H1 (cell line): ENCODE measurements around the gene SH3BP2. TPM values are rescaled to one million over a fixed set of nuclear protein-coding genes. Genes with fewer than 3 reads are reported as not detected.

Source experiments
- CTCF ChIA-PET: fragments of 300-600 bp; sonication (Branson Sonifier 250); formaldehyde crosslinking; loops from one replicate; lab custom pipeline; 2021; ENCODE audit not compliant: partially characterized antibody; lab: Charles Lee
- POLR2A ChIA-PET: fragments of 300-600 bp; sonication (Branson Sonifier 250); formaldehyde crosslinking; loops from one replicate; lab custom pipeline; 2021; ENCODE audit warnings: inconsistent platforms; ENCODE audit not compliant: partially characterized antibody; lab: Charles Lee
- DNase-seq, 2 experiments: peaks; one replicate each; pipeline versions ENCODE4 v3.0.0 to v3.0.0-alpha.2; 2010 to 2022; ENCODE audit warnings: low spot score in 2 of 2, low read depth in 1 of 2, mixed read lengths in 1 of 2
- FAIRE-seq: peaks from 2 replicates; lab custom pipeline; 2011; peaks lifted over from hg19 to GRCh38; lab: Jason Lieb, UNC
- H2AFZ ChIP-seq: 2 replicates; pipeline ENCODE4 v1.8.1; 2012; ENCODE audit warnings: low read length, inconsistent platforms
- H2AK5ac ChIP-seq: 2 replicates; pipeline ENCODE4 v1.6.1; 2013; ENCODE audit warnings: low read depth, low read length
- H2BK120ac ChIP-seq: replicated peaks from 2 replicates; pipeline ENCODE3; 2013; ENCODE audit warnings: low read depth, low read length, inconsistent platforms
- H2BK12ac ChIP-seq: 2 replicates; pipeline ENCODE4 v1.6.1; 2013; ENCODE audit warnings: low read depth, low read length
- H2BK15ac ChIP-seq: 2 replicates; pipeline ENCODE4 v1.6.1; 2013; ENCODE audit warnings: low read length
- H2BK20ac ChIP-seq: 2 replicates; pipeline ENCODE4 v1.6.1; 2013; ENCODE audit warnings: low read length
- H2BK5ac ChIP-seq: 2 replicates; pipeline ENCODE4 v1.6.1; 2013; ENCODE audit warnings: low read depth, low read length
- H3K14ac ChIP-seq: 2 replicates; pipeline ENCODE4 v1.6.1; 2013; ENCODE audit warnings: inconsistent platforms; ENCODE audit not compliant: insufficient read length
- H3K18ac ChIP-seq: 2 replicates; pipeline ENCODE4 v1.6.1; 2013; ENCODE audit warnings: low read length; ENCODE audit errors: extremely low read depth
- H3K23ac ChIP-seq: 2 replicates; pipeline ENCODE4 v1.6.1; 2013; ENCODE audit warnings: inconsistent platforms; ENCODE audit not compliant: insufficient read length
- H3K23me2 ChIP-seq: 2 replicates; pipeline ENCODE4 v1.6.1; 2013; ENCODE audit warnings: low read depth, low read length
- H3K27ac ChIP-seq: 2 replicates; pipeline ENCODE4 v1.6.1; 2011; ENCODE audit warnings: low read depth, low read length, inconsistent platforms
- H3K27me3 ChIP-seq, 4 experiments: replicated peaks in 1 of 4; 1 replicate in 1 of 4; 2 replicates in 3 of 4; pipeline versions ENCODE4 v1.6.1 to v1.8.1; 2011 to 2013; ENCODE audit warnings: low read length in 3 of 4, mild to moderate bottlenecking in 3 of 4, inconsistent platforms in 2 of 4, mixed read lengths in 2 of 4, moderate library complexity in 1 of 4; ENCODE audit not compliant: control insufficient read depth in 3 of 4, insufficient read depth in 3 of 4; ENCODE audit errors: extremely low read depth in 1 of 4
- H3K36me3 ChIP-seq, 4 experiments: 2 replicates each; pipeline versions ENCODE4 v1.6.1 to v1.8.1; 2011 to 2013; ENCODE audit warnings: mild to moderate bottlenecking in 4 of 4, low read length in 3 of 4, moderate library complexity in 2 of 4, control low read depth in 1 of 4, inconsistent platforms in 1 of 4; ENCODE audit not compliant: insufficient read depth in 4 of 4, control insufficient read depth in 2 of 4
- H3K4ac ChIP-seq: replicated peaks from 2 replicates; pipeline ENCODE3; 2013; ENCODE audit warnings: low read length, low read depth, mixed read lengths, inconsistent platforms; ENCODE audit not compliant: insufficient read length
- H3K4me1 ChIP-seq, 4 experiments: replicated peaks in 1 of 4; 1 replicate in 1 of 4; 2 replicates in 3 of 4; pipeline versions ENCODE4 v1.6.1 to v1.8.1; 2011 to 2013; ENCODE audit warnings: low read length in 3 of 4, inconsistent platforms in 2 of 4, mixed read lengths in 1 of 4; ENCODE audit not compliant: insufficient read depth in 4 of 4, control insufficient read depth in 3 of 4
- H3K4me2 ChIP-seq, 2 experiments: 2 replicates each; pipeline versions ENCODE4 v1.6.1 to v1.8.1; 2011 to 2013; ENCODE audit warnings: low read depth in 2 of 2, low read length in 2 of 2, control low read depth in 1 of 2, inconsistent platforms in 1 of 2, mild to moderate bottlenecking in 1 of 2; ENCODE audit not compliant: insufficient read depth in 1 of 2
- H3K4me3 ChIP-seq, 4 experiments: fragments of 200-600, 300-600 bp in 1 of 4; sonication (generic), shearing (Covaris generic), sonication (Bioruptor Twin) in 1 of 4; 2 replicates each; pipeline versions ENCODE4 v1.5.1 to v1.8.1; 2011 to 2016; ENCODE audit warnings: low read length in 4 of 4, low read depth in 3 of 4, control low read depth in 2 of 4, inconsistent platforms in 2 of 4, mild to moderate bottlenecking in 2 of 4, mixed read lengths in 1 of 4, moderate library complexity in 1 of 4; ENCODE audit not compliant: insufficient read depth in 2 of 4; ENCODE audit errors: extremely low read depth in 1 of 4
- H3K56ac ChIP-seq: replicated peaks from 2 replicates; pipeline ENCODE3; 2013; ENCODE audit warnings: low read depth, mild to moderate bottlenecking, mixed read lengths, low read length, inconsistent platforms; ENCODE audit not compliant: insufficient read length
- H3K79me1 ChIP-seq: 2 replicates; pipeline ENCODE4 v1.6.1; 2013; ENCODE audit warnings: low read depth, low read length, control low read depth
- H3K79me2 ChIP-seq, 2 experiments: 2 replicates each; pipeline versions ENCODE4 v1.6.1 to v1.8.1; 2012 to 2013; ENCODE audit warnings: low read length in 2 of 2, mild to moderate bottlenecking in 2 of 2, inconsistent platforms in 1 of 2; ENCODE audit not compliant: insufficient read depth in 2 of 2, control insufficient read depth in 1 of 2
- H3K9ac ChIP-seq, 4 experiments: replicated peaks in 1 of 4; 1 replicate in 1 of 4; 2 replicates in 3 of 4; pipeline versions ENCODE4 v1.6.1 to v1.8.1; 2011 to 2013; ENCODE audit warnings: low read depth in 3 of 4, low read length in 3 of 4, control low read depth in 2 of 4, mild to moderate bottlenecking in 2 of 4, moderate library complexity in 2 of 4, inconsistent platforms in 1 of 4; ENCODE audit errors: extremely low read depth in 1 of 4
- H3K9me3 ChIP-seq, 2 experiments: 2 replicates each; pipeline versions ENCODE4 v1.6.1 to v1.8.1; 2012 to 2013; ENCODE audit warnings: mild to moderate bottlenecking in 2 of 2, moderate library complexity in 2 of 2, control low read depth in 1 of 2, inconsistent platforms in 1 of 2, low read depth in 1 of 2, low read length in 1 of 2, mixed read lengths in 1 of 2; ENCODE audit not compliant: insufficient read depth in 2 of 2
- H4K20me1 ChIP-seq, 2 experiments: replicated peaks in 1 of 2; 2 replicates each; pipeline versions ENCODE3 to v1.8.1; 2011 to 2013; ENCODE audit warnings: inconsistent platforms in 2 of 2, low read length in 2 of 2, mild to moderate bottlenecking in 1 of 2; ENCODE audit not compliant: insufficient read depth in 2 of 2, control insufficient read depth in 1 of 2
- H4K5ac ChIP-seq: 2 replicates; pipeline ENCODE4 v1.6.1; 2013; ENCODE audit warnings: low read length, low read depth, mixed read lengths, inconsistent platforms; ENCODE audit not compliant: insufficient read length
- H4K8ac ChIP-seq: 2 replicates; pipeline ENCODE4 v1.8.0; 2013; ENCODE audit warnings: mild to moderate bottlenecking, moderate library complexity, low read length, inconsistent platforms; ENCODE audit not compliant: insufficient read depth; ENCODE audit errors: extremely low read depth
- H4K91ac ChIP-seq: replicated peaks from 2 replicates; pipeline ENCODE3; 2013; ENCODE audit warnings: low read length, mixed read lengths, inconsistent platforms; ENCODE audit not compliant: insufficient read length
- ATF3 ChIP-seq: IDR thresholded peaks from 2 replicates; pipeline ENCODE4 v1.6.1; 2011; ENCODE audit warnings: low read depth, mild to moderate bottlenecking, low read length; ENCODE audit not compliant: insufficient read depth
- CBX8 ChIP-seq: fragments of 300-800, 300-1000 bp; sonication (generic); IDR thresholded peaks from 2 replicates; pipeline ENCODE4 v1.7.1; 2016; ENCODE audit warnings: low read depth, low read length, borderline replicate concordance
- CREB1 ChIP-seq: IDR thresholded peaks from 2 replicates; pipeline ENCODE4 v1.6.1; 2012; ENCODE audit warnings: inconsistent platforms
- HDAC2 ChIP-seq, 2 experiments: fragments of 300-600 bp in 1 of 2; sonication (generic) in 1 of 2; IDR thresholded peaks; 2 replicates each; pipeline ENCODE4 v1.6.1; 2011 to 2012; ENCODE audit warnings: low read depth in 2 of 2, low read length in 2 of 2, mild to moderate bottlenecking in 2 of 2, moderate library complexity in 2 of 2, borderline replicate concordance in 1 of 2, inconsistent platforms in 1 of 2
- JUND ChIP-seq: IDR thresholded peaks from 2 replicates; pipeline ENCODE4 v1.6.1; 2011; ENCODE audit warnings: mild to moderate bottlenecking, improper control_type of control experiment, low read length
- KDM5A ChIP-seq: fragments of 200-600 bp; IDR thresholded peaks from 2 replicates; pipeline ENCODE4 v1.7.1; 2012; ENCODE audit warnings: mild to moderate bottlenecking, low read length, inconsistent platforms, mixed read lengths
- RXRA ChIP-seq: IDR thresholded peaks from 2 replicates; pipeline ENCODE4 v1.6.1; 2011; ENCODE audit warnings: low read depth, mild to moderate bottlenecking, low read length, moderate library complexity; ENCODE audit not compliant: insufficient read depth
- SIN3A ChIP-seq, 2 experiments: IDR thresholded peaks in 1 of 2; conservative IDR thresholded peaks in 1 of 2; 2 replicates each; pipeline ENCODE4 v1.6.1; 2011 to 2012; ENCODE audit warnings: low read length in 2 of 2, improper control_type of control experiment in 1 of 2, low read depth in 1 of 2, mild to moderate bottlenecking in 1 of 2
- SUZ12 ChIP-seq: fragments of 200-600 bp; sonication (generic); IDR thresholded peaks from 2 replicates; pipeline ENCODE4 v1.6.1; 2012; ENCODE audit warnings: mild to moderate bottlenecking, inconsistent platforms, low read length, moderate library complexity, mixed read lengths
- TAF1 ChIP-seq: IDR thresholded peaks from 2 replicates; pipeline ENCODE4 v1.6.1; 2011; ENCODE audit warnings: mild to moderate bottlenecking, low read depth, low read length
- WGBS, 2 experiments: shearing (Covaris generic) in 1 of 2; methylation state at CpG; one replicate each; pipeline versions ENCODE4 v1.1.6 to v1.1.7; 2013 to 2015; ENCODE audit warnings: low lambda C conversion rate in 2 of 2, mixed read lengths in 2 of 2, inconsistent platforms in 1 of 2, low coverage in 1 of 2, missing lambda C conversion rate in 1 of 2; ENCODE audit not compliant: insufficient replicate concordance in 2 of 2, insufficient coverage in 1 of 2, insufficient read length in 1 of 2; ENCODE audit errors: extremely low coverage in 1 of 2, missing lambda C conversion rate in 1 of 2; 5-methylcytosine and 5-hydroxymethylcytosine counted together
- polyA plus RNA-seq, 7 experiments: library from polyadenylated mRNA; depleted of rRNA in 3 of 7; stranded (reverse) in 5 of 7; unstranded in 2 of 7; fragments of >200 nt in 5 of 7; fragments of 200-250 nt in 2 of 7; gene quantifications; 1 replicate in 5 of 7; 2 replicates in 1 of 7; 4 replicates in 1 of 7; pipeline versions ENCODE4 v1.2.1 to v1.2.3, GENCODE V29; 2011 to 2013; ENCODE audit warnings: missing spikeins in 2 of 7, mixed read lengths in 2 of 7
- total RNA-seq: library from RNA; stranded (reverse); fragmentation: NEBNext Ultra II Directional; extraction: Animal tissue kit (Norgen Biotek cat#: 25700); gene quantifications from 2 replicates; pipeline ENCODE4 v1.2.1, GENCODE V29; 2021
- TF ChIP-seq, protein P1 (sequence below): IDR thresholded peaks from 2 replicates; pipeline ENCODE4 v1.6.1; 2012; ENCODE audit warnings: inconsistent platforms

Gene SH3BP2
- total and polyA plus RNA-seq, 2 of the 8 experiments (the other 6 are each of a cell fraction or from before 2014, with no cell fraction given), result 27.4 to 31.4 TPM

- CTCF ChIA-PET, result interaction anchor here (0.6 to 1.2 kb wide), 3 partner anchors 19 to 97 kb away, joined by 3 read pairs; no protein-coding TSS in a partner anchor
- Histone ChIP-seq H3K79me1 (peaks cover 6% of the 10 kb centered on the region; the same call in 1 of the 2 replicates), H3K4me3 (no peak overlapping the region), H4K5ac (no peak overlapping the region), H3K27me3 (no peaks in the 10 kb centered on the region), H3K18ac (no peak overlapping the region), H2AFZ (no peak overlapping the region), H2BK120ac (no peak overlapping the region), H2BK12ac (no peak overlapping the region), H3K4me1 (peaks cover 4 to 15% (median 6%) of the 10 kb centered on the region in 4 experiments; a peak in 5 of 7 replicates), H4K20me1 (peaks cover 0 to 5% of the 10 kb centered on the region in 2 experiments), H3K23ac (no peak overlapping the region), H2BK15ac (no peak overlapping the region), H4K8ac (no peak overlapping the region), H3K56ac (no peak overlapping the region), H3K79me2 (peaks cover 0 to 84% of the 10 kb centered on the region in 2 experiments; a peak in 2 of 4 replicates), H3K4me2 (no peak overlapping the region), H2AK5ac (no peak overlapping the region), H3K4ac (no peak overlapping the region), H3K9ac (no peak overlapping the region), H3K36me3 (peaks cover 0 to 8% (median 3%) of the 10 kb centered on the region in 4 experiments; a peak in 2 of 8 replicates), H2BK20ac (no peak overlapping the region), H3K23me2 (no peaks in the 10 kb centered on the region), H3K9me3 (no peaks in the 10 kb centered on the region), H2BK5ac (no peak overlapping the region), H3K14ac (no peak overlapping the region), H3K27ac (no peak overlapping the region), H4K91ac (no peak overlapping the region)
- WGBS, 2 experiments, result 99% methylated on average over 5 of the region's 5 CpGs; no CpG with 5 or more reads in 1 of the 2 experiments
- POLR2A ChIA-PET, result interaction anchor here (0.9 to 1.4 kb wide), 3 partner anchors 13 to 91 kb away, joined by 3 to 4 read pairs (median 3); no protein-coding TSS in a partner anchor
- DNase-seq (no peak), FAIRE-seq (no peak)
- TF ChIP-seq TAF1, result no peak
- no peak for TF ChIP-seq HDAC2 (IDR thresholded peaks at IDR 0.05; ENCODE audit: borderline replicate concordance in 1 of 2, low read depth in 2 of 2, low read length in 2 of 2)
- no peak for TF ChIP-seq ATF3
- TF ChIP-seq, protein P1, sequence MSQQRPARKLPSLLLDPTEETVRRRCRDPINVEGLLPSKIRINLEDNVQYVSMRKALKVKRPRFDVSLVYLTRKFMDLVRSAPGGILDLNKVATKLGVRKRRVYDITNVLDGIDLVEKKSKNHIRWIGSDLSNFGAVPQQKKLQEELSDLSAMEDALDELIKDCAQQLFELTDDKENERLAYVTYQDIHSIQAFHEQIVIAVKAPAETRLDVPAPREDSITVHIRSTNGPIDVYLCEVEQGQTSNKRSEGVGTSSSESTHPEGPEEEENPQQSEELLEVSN, result no peak
- TF ChIP-seq SIN3A (conservative IDR thresholded peaks at IDR 0.05 in 1 of 2, IDR thresholded peaks at IDR 0.05 in 1 of 2; ENCODE audit: low read depth in 1 of 2, low read length in 2 of 2), result no peak
- TF ChIP-seq CREB1, result no peak
- TF ChIP-seq JUND, result no peak
- TF ChIP-seq RXRA, result no peak
- TF ChIP-seq CBX8, result no peak
- TF ChIP-seq SUZ12, result no peak
- no peak for TF ChIP-seq KDM5A
Observed at GRCh38 chr4:2857349-2857927, 64.6 kb downstream of the SH3BP2 start.
